HG03432 (cell line): Measurements from ENCODE around the gene NOP56.

Experiments used
- ATAC-seq: cut with Tn5 transposase; IDR thresholded peaks from one replicate; pipeline ENCODE4 v1.9.1; 2021; ENCODE audit warnings: mild to moderate bottlenecking, moderate library complexity; ENCODE audit not compliant: unreplicated experiment

NOP56 gene, protein sequence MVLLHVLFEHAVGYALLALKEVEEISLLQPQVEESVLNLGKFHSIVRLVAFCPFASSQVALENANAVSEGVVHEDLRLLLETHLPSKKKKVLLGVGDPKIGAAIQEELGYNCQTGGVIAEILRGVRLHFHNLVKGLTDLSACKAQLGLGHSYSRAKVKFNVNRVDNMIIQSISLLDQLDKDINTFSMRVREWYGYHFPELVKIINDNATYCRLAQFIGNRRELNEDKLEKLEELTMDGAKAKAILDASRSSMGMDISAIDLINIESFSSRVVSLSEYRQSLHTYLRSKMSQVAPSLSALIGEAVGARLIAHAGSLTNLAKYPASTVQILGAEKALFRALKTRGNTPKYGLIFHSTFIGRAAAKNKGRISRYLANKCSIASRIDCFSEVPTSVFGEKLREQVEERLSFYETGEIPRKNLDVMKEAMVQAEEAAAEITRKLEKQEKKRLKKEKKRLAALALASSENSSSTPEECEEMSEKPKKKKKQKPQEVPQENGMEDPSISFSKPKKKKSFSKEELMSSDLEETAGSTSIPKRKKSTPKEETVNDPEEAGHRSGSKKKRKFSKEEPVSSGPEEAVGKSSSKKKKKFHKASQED

GRCh38 chr20:2651772-2652723 is at the start of gene NOP56:
TSS of gene NOP56 (plus strand) at chr20:2652632. CDS start at chr20:2652661, 29 bp downstream.
- ATAC-seq, result peak; percentile 90

GRCh38 chr20:2602746-2603145 is 49.7 kb upstream of the NOP56 start:
- ATAC-seq, result no peak

DNA sequence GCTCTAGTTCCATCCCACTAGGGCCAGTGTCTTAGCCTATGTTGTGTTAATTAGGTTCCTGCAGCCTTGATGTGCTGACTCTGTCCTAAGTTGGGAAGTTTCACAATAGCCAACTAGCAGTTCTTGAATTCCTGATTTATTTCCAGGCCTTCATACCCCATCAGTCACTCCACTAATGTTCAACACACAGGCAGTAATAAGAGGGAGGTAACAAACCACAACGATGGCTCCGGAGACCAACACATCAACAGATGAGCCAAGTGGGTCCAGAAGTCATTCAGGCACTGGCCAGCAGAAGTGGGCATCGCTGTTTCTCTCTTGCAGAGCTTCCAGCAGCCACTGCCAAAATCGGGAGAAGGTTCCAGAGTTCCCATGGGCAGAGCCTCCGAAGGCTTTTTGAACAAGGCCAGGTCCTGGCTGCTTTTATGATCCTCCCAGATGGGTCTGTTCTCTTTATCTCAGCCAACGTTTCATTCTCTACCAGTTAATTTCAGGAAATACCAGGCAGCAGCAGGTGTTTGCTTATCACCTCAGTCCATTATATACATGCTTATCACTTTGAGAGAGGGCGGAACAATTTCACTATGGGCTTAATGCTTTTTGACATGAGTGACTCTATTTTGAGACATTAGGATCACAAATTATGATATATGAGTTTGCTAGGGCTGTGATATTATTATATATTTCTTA is 48.5 kb upstream of the NOP56 start:
- ATAC-seq, result no peak

DNA sequence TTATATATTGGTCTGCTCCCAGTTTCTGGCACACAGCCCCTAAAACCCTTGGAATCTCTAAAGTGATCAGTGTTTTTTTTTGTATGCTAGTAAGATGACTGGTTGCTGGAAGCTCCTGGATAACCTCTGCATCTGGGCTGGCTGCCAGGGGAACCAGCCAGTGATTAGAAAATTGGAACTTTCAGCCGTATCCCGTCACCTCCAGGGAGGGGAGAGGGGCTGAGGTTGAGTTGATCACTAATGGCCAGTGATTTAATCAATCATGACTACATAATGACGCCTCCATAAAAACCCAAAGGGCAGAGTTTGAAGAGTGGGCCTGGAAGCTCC is 48.0 kb upstream of the NOP56 start:
- no peak for ATAC-seq

GRCh38 chr20:2606507-2607006 is 45.9 kb upstream of the NOP56 start:
- ATAC-seq, result no peak

DNA sequence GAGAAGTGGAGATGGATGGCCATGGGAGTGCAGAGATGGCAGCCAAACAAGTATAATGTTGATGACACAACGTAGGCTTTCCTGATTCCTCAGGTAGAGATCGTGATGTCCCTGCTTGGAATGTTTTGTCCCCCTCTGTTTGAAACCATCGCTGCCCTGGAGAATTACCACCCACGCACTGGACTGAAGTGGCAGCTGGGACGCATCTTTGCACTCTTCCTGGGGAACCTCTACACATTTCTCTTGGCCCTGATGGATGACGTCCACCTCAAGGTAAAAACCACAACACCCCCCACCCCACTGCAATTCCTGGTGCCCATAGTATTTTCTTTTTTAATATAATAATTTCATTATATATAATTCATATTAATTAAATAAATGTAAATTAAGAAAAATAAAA is 42.1 kb upstream of the NOP56 start:
- ATAC-seq, result no peak

- ATAC-seq, result no peak
Observed at GRCh38 chr20:2610941-2611720, 41.3 kb upstream of the NOP56 start.

- ATAC-seq, result no peak
Observed at GRCh38 chr20:2612073-2612472, 40.4 kb upstream of the NOP56 start.

DNA sequence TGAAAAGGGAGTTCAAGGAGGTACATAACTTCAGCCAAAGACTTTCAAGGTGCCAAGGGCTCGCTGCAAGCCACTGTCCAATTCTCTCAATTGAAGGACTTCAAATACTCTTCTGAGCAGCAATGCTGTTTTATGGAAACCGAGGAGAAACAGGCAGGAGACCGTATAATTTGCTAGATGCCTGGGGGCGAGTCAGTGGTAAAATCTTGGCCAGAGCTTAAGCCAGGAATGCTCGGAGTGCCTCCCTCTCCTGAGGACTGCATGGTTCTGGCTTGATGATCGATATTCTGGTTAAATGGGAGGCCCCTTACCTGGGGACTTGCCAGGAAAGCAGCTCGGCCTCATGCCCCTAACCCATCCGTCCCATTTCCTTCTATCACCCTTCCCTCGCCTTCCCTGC is 35.8 kb upstream of the NOP56 start:
- no peak for ATAC-seq

GRCh38 chr20:2617099-2617714 is 35.2 kb upstream of the NOP56 start:
- no peak for ATAC-seq

DNA sequence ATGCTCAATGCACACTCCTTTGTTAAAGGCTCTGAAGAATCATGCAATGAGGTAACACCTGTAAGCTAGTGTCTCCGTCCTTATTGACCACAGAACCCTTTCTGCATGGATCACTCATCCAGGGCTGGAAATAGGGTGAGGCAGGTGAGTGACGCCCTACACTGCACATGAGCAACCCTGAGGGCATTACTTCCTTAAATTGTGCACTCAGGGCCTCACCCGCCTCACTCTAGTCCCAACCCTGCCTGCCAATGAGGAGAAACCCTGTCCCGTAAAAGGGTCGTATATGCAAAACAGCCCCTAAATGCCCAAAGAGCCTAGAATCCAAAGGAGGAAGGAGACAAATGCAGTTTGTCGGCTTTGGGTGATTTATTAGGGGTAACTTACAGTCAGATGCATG is 33.6 kb upstream of the NOP56 start:
- no peak for ATAC-seq

DNA sequence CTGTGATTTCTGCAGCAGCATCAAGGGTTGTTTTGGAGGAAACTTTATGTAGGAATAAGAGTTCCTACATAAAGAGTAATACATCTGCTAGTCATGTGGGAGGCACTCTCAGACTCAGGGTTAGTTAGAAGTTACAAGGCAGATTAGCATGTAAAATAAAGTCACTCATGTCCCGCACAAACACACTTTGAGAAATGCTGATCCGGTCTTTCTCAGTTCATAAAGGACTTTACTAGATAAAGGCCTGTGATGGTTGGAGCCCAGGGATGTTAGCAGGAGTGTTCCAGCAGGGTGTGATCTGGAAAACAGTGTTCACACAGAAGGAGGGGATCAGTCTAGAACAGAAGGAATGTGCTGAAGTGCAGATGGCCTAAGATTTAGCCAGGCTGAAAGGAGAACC is 33.1 kb upstream of the NOP56 start:
- ATAC-seq, result no peak

DNA sequence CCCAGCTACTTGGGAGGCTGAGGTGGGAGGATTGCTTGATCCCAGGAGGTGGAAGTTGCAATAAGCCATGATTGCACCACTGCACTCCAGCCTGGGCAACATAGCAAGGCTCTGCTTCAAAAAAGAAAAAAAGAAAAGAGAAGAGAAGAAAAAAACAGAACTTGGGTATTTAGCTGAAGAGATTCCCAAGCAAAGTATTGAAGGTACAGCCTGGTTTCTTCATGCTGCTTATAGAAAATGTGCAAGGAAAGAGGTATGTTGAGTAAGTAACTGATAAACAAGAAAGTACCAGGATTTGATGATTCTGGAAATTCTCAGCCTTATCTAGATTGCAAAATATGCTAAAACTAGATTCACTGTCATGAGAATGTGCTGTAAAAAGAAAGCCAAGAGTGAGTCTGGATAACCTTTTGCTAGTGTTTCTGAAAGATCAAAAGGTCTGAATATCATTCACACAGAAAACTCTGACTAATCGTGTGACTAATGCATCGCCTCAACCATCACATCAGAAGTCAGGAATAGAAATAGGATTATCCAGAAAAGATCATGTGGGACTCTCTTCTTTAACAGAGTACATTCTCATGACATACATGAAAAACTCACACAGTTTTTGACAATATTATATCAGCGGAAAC is 32.4 kb upstream of the NOP56 start:
- no peak for ATAC-seq

- no peak for ATAC-seq
Observed at GRCh38 chr20:2624190-2624589, 28.2 kb upstream of the NOP56 start.

DNA sequence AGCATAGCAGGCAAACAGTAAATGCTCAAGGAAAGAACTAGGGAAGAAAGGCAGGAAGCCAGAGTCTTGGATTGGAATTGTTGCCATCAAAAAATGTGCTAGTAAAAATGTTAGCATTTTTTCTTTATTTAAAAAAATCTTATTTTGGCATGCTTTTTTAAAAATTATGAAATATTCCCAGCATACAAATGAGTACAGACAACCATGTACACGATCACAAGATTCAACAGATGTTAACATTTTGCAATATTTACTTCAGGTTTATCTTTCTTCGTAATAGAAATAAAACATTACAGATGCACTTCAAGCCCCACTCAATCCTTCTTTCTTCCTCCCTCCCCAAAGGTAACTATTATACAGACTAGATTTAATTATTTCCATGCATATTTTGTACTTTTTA is 27.4 kb upstream of the NOP56 start:
- ATAC-seq, result no peak

DNA sequence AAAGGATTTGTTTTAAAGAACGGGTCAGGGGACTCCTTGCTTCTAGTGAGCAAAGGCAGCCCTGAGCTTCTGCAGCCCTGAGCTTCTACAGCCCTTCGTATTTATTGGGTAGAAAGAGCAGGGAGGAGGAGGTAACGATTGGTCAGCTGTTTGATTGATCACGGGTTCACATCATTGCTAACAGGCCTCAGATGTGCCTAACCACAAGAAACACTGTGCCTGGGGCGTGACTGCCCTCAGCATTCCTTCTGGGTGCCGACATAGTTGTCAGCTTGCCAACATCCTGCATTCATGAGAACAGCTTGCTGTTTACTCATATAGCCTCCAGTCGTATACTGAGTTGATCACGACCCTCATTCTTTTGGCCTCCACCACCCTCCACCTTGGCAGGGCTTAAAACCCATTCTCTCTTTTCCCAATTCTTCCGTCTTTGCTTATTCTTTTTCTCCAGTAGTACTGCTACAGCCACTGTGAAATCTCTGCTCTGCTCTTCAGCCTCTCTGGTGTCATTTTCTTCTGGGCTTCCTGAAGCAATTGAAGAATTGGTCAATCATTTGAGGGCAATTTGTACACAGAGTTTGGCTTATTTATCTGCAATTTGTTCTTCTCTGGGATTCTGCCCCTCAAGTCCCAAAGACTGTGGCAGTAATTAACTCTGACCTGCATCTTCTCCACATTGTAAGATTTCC is 25.4 kb upstream of the NOP56 start:
- ATAC-seq, result no peak

- ATAC-seq, result no peak
Observed at GRCh38 chr20:2631228-2631627, 21.2 kb upstream of the NOP56 start.

- no peak for ATAC-seq
Observed at GRCh38 chr20:2633381-2633780, 19.1 kb upstream of the NOP56 start.

DNA sequence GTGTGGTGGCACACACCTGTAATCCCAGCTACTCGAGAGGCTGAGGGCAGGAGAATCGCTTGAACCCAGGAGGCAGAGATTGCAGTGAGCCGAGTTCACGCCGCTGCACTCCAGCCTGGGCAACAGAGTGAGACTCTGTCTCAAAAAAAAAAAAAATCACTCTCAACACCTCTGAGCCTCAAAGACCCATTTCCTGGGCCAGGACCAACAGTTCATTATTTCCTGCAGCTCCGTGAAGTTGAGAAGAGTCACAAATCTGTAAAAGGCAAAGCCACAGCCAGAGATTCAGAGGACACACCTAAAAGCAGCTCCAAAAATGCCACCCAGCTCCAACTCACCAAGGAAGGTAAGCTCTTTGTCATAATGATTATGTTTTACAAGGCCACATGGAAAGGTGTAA is 15.2 kb upstream of the NOP56 start:
- ATAC-seq, result no peak
